Hematopoietic multipotent progenitor cell treated with erythropoietin and hydrocortisone succinate and interleukin-3 and kit ligand, for 15 days (in vitro differentiated cells): Measurements from ENCODE around the gene AP5S1.
"Not testable (repeated sequence)": the region's sequence is repeated elsewhere in the genome, so short reads cannot be mapped to it uniquely, and the experiment has no call there.

Experiments used
- DNase-seq: peaks from one replicate; pipeline ENCODE4 v3.0.0-alpha.2; 2015; ENCODE audit warnings: low spot score

AP5S1 gene

DNA sequence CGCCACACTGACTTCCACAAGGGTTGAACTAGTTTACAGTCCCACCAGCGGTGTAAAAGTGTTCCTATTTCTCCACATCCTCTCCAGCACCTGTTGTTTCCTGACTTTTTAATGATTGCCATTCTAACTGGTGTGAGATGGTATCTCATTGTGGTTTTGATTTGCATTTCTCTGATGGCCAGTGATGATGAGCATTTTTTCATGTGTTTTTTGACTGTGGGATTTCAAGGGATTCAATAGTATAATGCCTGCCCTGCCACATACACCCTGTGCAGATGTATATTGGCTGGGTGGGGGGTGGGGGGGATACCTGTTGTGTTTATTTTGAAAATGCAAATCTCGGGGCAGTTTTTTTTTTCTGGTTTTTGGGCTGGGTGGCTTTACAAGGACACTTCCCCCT, 26.2 kb upstream of the AP5S1 start:
- not testable (repeated sequence) for DNase-seq

DNA sequence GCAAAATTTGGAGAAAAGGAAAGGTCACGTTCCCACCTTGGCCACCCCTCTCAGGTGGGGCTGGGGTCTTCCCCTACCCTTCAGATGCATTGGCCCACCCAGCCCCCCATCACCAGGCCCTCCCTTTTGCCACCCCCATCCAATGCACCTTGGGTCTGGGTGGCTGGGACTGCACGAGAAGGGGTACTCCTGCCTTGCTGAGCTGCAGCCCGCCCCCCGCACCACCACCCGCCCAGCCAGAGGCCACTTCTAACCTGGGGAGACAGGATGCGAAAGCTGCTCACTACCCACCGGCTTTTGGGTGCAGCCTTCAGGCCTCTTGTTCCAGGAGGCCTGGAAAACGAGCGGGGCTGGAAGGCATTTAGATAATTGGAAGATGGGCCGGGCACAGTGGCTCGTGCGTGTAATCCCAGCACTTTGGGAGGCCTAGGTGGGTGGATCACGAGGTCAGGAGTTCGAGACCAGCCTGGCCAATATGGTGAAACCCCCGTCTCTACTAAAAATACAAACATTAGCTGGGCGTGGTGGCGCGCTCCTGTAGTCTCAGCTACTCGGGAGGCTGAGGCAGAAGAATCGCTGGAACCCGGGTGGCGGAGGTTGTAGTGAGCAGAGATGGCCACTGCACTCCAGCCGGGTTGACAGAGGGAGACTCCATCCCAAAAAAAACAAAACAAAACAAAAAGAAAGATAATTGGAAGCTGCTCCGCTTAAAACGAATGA, 25.5 kb upstream of the AP5S1 start:
- no peak for DNase-seq

DNA sequence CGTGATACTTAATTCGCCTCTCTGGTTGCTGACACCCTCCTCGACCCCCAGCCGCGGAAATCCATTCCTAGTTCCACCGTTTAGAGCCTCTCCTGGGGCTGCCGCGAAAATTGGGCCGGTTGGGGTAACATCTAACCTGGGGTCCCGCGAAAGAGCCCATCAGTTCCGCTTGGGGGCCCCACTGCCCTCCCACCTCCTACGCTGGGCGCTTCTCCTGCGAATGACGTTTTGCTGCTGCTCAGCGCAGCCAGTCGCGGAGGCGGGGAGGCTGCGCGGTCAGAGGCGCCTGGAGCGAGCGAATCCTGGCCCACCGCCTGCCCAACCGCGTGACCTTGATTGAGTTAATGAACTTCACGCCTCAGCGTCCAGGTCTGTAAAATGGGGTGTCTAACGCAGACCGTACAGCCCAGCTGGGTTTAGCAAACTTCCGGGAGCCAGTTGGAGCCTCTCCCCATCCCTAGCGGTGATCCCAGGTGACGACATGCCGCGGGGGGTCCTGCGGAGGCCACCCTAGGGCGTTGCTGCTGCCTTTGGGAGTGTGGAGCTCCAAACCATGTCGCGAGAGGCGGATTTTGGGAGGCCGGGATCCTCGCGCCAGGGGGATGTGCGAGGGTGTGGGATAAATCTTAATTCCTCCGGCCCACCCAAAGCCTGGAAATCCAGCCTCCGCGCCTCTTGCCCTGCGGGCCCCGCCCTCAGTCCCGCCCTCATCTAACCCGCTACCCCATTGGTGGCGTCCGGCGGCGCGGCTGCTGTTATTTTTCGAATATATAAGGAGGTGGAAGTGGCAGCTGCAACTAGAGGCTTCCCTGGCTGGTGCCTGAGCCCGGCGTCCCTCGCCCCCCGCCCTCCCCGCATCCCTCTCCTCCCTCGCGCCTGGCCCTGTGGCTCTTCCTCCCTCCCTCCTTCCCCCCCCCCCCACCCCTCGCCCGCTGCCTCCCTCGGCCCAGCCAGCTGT, 24.6 kb upstream of the AP5S1 start, which contains the start of gene CDC25B:
Gene CDC25B, plus strand, starts transcription at position 800 of the 958 bp plus-strand sequence. CDS start 222 bp downstream, outside the sequence.
- DNase-seq = peak; percentile 85

DNA sequence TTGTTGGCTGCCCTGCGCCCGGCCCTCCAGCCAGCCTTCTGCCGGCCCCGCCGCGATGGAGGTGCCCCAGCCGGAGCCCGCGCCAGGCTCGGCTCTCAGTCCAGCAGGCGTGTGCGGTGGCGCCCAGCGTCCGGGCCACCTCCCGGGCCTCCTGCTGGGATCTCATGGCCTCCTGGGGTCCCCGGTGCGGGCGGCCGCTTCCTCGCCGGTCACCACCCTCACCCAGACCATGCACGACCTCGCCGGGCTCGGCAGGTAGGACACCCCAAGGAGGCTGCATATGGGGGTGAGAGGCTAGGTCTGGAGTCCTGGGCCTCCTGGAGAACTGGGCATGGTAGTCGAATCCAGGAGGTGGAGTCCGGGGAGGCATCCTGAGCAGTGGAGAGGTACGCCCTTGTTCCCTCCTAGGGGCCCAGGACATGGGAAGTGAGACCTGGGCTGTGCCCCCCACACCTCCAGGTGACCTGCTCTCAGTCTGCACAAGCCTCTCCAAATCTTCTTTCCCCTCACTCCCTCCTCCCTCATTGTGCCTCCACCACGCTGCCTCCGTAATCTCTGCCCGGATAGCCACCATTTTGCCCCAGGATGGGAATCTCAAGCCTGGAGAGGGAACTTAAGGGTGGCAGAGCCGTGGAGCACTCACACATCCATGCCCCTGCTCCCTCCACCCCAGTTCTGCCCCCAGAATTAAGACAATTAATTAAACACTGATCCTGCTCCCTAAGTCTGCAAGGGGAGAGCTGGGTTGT, 23.7 kb upstream of the AP5S1 start:
- DNase-seq = no peak

DNA sequence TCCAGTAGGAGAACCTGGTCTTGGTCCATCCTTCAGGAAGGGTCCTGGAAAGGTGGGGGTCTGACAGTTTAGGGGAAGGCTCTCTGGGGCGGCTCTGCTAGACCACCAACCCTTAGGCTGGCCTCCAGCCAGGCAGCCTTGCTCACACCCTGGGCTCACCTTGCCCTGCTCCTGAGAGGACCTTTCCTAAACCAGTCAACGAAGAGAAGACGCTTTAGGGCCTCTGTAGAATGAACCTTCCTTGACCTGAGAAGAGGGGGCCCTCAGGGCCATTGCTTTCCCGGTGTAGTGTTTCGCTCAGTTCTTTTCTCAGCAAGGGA, 23.2 kb upstream of the AP5S1 start:
- no peak for DNase-seq

DNA sequence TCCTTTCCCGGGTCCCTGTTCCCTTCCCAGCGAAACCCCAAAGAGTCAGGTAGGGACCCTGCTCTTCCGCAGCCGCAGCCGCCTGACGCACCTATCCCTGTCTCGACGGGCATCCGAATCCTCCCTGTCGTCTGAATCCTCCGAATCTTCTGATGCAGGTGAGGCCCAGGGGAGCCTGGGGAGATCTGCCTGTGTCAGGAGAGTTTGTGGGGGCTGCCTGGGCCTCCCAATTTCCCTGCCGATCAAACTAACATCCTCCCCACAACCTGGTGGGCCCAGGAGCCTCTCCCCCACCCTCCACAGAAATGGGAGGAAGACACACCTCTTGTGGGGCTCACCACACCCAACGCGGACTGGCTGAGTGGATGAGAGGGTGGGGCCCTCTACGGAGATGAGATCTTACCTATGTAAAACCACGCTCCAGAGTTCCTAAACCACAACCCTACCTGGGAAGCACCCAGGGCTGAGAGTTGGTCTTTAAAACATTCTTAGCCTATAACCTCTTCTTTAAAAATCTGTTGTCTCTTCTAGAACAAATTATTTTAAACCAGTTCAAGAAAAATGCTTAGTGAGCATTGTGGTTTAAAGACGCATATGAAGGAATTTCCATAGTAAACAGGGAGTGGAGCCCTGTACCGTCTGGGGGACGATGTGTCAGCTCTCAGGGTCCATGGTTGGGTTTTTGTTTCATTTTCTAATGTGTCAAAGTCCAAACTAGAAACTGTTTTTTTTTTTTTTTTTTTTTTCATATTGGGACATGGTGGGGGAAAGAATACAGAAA, 22.6 kb upstream of the AP5S1 start:
- peak; percentile 48 for DNase-seq

DNA sequence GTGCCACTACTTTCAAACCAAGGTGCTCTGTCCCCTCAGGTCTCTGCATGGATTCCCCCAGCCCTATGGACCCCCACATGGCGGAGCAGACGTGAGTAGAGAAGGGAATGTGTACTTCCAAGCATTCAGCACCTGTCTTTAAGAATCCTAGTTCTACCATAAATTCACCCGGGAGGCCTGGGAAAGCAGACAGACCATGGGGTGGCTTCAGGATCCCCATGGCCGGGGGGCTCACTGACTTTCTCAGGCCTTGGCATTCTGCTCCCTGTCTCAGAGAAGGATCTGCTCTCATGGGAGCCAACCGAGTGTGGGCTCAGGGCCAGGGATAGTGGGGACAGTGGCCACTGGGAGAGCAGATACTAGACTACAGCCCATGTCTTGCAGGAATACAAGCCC, 22.0 kb upstream of the AP5S1 start:
- DNase-seq = no peak

DNA sequence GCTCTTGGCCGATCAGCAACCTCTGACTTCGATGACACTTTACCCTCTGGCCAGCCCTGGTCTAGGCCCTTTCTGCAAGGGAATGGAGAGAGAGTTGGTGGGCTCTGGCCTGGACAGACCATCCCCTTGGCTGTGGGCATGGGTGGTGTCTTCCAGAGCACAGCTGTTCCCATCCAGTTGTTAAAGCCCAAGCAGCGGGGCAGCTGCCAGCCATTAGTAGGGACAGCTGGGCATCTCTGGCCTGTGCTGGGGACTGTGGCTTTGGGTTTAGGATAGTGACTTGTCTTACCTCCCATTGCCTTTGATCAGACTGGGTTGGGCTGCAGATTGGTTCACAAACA, 21.5 kb upstream of the AP5S1 start:
- DNase-seq = no peak

DNA sequence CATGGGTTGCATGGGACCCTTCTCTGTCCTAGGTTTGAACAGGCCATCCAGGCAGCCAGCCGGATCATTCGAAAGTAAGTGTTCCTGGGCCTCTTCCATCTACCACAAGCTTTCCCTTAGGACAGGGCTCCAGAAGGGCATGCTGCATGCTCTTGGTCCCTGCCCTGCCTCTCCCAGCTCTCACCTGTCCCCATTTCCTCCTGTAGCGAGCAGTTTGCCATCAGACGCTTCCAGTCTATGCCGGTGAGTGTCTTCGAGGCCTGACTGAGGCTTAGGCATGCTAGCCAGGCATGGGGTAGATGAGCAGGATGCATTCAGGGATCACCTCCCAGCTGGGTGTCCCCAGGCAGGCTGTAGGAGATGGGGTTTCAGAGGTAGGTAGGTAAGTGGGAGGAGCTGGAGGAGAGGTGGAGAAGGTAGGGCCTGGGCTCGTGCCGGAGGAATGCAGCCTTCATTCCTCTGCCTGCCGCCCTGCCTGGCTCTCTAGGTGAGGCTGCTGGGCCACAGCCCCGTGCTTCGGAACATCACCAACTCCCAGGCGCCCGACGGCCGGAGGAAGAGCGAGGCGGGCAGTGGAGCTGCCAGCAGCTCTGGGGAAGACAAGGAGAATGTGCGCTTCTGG, 20.0 kb upstream of the AP5S1 start:
- DNase-seq = no peak

DNA sequence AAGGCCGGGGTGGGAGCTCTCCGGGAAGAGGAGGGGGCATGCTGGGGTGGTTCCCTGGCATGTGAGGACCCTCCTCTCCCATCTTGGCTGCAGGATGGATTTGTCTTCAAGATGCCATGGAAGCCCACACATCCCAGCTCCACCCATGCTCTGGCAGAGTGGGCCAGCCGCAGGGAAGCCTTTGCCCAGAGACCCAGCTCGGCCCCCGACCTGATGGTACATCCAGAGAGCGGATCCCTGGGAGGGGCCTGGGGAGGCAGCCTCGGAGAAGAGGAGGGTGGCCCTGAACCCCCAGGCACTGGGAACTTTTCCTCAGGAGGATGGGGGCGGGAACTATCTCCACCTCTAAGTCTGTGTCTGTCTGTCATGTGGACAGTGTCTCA, 19.5 kb upstream of the AP5S1 start:
- DNase-seq = no peak

DNA sequence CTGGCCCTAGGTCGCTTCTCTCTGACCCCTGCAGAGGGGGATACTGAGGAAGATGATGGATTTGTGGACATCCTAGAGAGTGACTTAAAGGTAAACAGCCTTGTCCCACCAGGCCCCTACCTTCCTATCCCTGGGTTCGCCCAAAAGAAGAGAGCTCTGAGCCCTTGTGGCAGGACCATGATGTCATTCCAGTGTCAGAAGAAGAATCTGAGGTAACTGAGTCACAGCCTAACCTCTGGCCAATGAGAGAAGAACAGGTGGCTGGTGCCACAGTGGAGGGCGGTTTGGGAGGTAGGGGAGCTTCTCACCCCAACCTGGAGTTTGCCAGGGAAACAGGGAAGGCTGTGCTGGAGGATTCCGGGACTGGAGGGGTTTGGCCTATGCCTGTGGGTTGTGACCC, 19.0 kb upstream of the AP5S1 start:
- no peak for DNase-seq

DNA sequence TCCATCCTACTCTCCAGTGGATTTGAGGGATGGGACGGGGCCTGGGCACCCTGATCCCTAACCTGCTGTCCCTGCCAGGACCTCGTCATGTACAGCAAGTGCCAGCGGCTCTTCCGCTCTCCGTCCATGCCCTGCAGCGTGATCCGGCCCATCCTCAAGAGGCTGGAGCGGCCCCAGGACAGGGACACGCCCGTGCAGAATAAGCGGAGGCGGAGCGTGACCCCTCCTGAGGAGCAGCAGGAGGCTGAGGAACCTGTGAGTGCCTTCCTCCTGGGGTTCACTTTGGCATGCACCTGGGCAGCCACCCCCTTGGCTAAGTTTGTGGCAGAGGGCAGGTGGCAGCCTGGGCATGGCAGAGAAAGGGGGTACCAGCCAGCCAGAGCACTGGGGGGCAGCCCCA, 18.5 kb upstream of the AP5S1 start:
- no peak for DNase-seq

DNA sequence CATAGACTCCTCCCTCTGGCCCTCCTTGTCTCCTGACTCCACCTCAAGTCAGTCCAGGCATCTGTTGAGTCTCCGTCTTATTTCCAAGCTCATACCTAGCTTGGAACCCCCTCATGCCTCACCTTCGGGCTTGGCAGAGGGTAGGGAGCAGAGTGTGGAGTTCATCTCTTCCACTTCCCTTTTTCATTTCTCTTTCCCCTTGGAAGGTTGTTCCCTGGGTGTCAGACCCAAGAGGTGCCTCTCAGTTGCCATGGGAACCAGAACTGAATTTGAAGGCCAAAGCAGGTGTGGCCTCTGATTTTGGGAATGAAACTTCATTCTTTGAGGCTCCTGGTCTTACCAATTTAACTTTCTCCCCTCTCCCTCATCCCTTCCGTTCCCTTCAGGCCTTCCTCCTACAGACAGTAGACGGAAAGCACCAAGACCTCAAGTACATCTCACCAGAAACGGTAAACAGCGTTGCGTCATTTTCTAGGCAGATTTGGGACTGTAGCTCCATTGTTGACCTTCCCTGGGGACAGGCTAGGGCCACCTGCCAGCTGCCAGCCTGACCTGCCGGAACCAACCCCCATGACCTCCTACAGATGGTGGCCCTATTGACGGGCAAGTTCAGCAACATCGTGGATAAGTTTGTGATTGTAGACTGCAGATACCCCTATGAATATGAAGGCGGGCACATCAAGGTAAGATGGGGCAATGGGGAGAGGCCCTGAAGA, 17.7 kb upstream of the AP5S1 start:
- no peak for DNase-seq

DNA sequence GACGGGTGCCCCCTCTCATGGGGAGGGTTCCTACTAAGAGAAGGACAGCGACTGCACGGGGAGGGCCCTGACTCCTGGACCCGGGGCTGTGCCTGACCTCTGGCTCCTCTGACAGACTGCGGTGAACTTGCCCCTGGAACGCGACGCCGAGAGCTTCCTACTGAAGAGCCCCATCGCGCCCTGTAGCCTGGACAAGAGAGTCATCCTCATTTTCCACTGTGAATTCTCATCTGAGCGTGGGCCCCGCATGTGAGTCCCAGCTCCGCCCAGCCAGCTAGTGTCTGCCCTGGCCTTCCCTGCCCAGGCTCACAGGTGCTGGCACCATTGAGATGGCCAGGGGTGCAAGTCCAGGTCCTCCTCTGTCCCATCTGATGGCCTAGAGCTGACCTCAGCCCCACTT, 17.1 kb upstream of the AP5S1 start:
- no peak for DNase-seq

DNA sequence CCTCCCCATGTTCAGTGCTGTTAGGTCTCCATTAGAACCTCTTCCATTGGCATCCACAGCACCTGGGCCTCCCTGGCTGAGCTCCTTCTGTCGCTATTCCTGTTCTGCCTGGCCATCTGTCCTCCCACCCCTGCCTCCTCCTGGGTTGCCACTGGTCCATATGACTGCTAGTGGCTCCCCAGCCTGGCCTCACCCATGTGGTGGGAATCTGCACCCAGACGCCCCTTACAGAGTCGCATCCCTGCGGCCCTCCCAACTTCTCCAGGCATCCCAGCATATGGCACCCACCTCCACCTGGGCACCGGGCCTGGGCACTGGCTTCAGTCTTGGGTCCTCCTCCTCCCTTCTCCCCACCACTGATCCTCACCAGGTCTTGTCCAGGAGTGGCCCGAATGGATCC, 16.5 kb upstream of the AP5S1 start:
- no peak for DNase-seq

DNA sequence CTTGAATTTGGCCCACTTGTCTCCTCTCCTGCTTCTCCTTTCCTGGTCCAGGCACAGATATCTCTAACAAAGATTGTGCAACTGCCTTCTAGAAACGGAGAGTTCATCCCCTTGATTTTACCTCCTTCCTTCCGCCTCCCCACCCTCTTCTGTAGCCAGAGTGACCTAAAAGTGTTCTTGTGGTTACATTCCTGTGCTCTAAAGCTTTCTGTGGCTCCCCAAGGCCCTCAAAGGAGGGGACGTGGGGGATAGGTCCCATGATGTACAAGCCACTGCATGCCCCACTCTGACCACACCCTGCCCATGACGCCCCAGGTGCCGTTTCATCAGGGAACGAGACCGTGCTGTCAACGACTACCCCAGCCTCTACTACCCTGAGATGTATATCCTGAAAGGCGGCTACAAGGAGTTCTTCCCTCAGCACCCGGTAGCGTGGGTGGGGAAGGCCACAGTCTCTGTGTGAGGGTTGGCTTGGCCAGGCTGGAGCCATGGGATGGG, 16.0 kb upstream of the AP5S1 start:
- DNase-seq = no peak

DNA sequence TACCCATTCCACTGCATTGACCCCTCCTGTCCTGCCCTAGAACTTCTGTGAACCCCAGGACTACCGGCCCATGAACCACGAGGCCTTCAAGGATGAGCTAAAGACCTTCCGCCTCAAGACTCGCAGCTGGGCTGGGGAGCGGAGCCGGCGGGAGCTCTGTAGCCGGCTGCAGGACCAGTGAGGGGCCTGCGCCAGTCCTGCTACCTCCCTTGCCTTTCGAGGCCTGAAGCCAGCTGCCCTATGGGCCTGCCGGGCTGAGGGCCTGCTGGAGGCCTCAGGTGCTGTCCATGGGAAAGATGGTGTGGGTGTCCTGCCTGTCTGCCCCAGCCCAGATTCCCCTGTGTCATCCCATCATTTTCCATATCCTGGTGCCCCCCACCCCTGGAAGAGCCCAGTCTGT, 15.6 kb upstream of the AP5S1 start:
- no peak for DNase-seq

DNA sequence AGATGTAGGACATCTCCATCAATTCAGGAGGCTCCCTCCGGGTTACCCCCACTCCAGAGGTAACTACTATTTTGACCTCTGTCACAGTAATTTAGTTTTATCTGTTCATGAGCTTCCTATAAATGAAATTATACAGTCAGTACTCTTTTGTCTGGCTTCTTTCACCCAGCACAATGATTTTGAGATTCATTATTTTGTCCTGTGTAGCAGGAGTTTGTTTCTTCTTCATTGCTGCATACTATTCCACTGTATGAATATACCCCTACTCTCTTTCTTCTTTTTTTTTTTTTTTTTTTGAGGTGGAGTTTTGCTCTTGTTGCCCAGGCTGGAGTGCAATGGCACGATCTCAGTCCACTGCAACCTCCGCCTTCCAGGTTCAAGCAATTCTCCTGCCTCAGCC, 11.8 kb upstream of the AP5S1 start:
- no peak for DNase-seq

DNA sequence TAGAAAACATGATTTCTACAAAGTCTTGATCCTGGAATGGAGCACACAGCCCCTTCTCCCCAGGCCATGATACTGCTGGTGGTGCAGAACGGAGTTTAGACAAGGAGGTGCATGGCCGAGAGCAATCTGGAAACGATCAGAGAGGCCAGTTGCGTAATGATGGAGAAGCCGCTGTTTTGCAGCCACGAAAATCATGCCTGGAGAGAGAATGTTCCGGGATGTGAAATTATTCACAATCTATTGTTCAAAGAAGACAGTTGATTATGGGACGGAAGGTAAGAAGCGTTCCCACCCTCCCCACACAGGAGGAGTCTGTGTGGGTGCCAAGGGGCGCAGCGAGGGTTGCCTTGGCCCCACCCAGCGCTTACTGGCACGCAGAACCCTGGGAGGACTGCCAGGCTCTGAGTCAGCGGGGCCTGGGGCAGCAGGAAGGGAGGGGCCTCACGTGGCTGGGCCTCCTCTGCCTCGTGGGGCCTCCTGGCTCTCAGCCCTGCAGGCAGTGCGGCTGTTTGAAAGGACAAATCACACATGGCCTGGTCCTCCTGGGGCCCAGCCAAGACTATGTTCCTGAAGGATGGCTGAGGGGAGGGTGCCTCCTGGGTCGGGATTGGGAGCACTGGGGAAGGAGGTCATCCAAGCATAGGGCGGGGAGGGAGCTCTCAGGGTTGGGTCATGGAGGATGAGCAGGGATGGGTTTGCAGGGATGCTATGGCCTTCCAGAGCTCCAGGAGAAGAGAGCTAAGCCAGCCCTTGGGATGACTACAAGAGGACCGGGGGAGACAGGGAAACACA, 8.7 kb upstream of the AP5S1 start:
- peak; percentile 96 for DNase-seq

DNA sequence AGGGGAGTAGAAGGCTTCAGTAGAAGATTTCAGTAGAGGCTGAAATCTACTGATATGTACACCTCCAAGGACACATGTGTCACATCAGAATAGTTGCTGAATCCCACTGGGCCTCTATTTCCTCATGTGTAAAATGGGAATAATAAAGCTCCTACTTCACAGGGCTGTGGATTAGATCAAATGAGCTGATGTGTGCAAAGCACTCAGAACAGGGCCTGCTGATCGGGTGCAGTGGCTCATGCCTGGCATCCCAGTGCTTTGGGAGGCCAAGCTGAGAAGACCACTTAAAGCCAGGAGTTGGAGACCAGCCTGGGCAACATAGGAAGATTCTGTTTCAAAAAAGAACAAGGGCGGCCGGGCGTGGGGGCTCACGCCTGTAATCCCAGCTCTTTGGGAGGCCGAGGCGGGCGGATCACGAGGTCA, 8.1 kb upstream of the AP5S1 start:
- DNase-seq = no peak
